Effector CD4-positive, alpha-beta T cell (primary cell): ENCODE data around the gene LEKR1.
A peak's percentile ranks its signal among the peaks of the same experiment; 100 is the strongest.
"Not testable (repeated sequence)": the region's sequence is repeated elsewhere in the genome, so short reads cannot be mapped to it uniquely, and the experiment has no call there.

Source experiments
- DNase-seq: peaks from one replicate; pipeline ENCODE4 v3.0.0-alpha.2; 2020
- total RNA-seq: gene quantifications from one replicate; lab custom pipeline; 2026; lab: John Stamatoyannopoulos, UW

LEKR1 gene
- total RNA-seq: 2.3 reads per million, percentile 5 among the genes with 10 or more reads in this experiment

- peak; percentile 46 for DNase-seq
Measured at GRCh38 chr3:156826144-156826895, at the start of gene LEKR1. Gene LEKR1 (plus strand): TSS chr3:156826353. CDS start chr3:156829330, 2,977 bp downstream.

DNA sequence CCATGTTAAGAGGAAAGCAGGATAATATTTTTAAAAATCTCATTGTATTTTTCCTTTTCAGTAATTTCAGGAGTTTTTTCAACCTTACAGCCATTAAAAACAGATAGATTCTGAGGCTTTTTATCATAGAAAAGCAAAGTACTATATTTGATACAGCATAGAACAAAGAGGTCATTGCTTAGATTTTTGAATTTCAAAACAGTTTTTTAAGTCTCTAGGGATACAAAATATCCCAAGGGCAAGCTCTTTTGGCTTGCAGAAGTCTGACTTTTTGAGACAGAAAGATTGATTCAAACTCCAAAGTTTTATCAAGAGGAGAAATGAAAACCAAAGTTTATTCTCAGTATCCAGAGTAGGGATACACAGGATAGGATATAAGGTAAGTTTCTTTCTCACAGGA, 49.3 kb upstream of the LEKR1 start:
- DNase-seq: no peak

DNA sequence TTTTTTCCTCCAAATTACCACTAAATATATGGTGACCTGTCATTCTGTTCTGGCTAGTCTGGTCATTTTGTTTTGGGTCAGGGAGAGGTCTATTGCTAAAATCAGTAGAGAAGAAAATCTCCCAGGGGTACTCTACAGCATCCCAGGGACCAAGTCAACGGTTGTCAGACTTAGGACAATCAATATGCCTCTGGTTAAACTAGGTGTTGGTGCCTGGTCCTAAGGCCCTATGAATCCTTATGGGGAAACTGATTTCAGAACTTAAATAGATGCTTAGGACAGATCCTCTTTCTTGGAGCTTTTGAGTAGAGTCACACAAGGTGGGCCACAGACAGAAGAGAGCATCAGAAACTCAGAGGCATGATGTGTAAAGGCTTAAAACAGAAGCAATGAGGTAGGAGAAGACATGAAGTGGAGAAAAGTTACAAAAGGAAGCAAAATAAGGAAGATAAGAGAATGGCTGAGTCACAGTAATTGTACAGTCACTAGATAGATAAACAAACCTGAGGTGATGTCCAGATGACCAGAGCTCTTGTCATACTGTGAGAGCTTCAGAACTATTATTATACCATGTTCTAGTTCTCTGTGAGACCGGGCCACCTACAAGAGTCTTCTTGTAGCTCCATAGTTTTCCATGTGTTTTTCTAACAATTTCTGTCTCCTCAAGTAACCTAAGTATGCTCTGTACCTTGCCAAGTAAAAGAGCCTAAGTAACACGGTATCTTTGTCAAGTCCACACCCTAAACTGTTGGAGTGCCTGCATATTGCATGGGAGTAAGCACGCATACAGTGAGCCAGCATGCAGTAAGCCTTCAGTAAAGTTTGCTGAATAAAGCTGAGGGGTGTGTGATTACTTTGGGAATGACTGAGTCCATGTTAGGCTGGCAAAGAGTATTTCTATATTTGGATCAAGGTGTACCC, 44.6 kb upstream of the LEKR1 start:
- DNase-seq: no peak

GRCh38 chr3:156782319-156782718, 43.8 kb upstream of the LEKR1 start:
- DNase-seq: no peak

GRCh38 chr3:156782921-156783320, 43.2 kb upstream of the LEKR1 start:
- DNase-seq: no peak

- DNase-seq: no peak
Measured at GRCh38 chr3:156787001-156787400, 39.2 kb upstream of the LEKR1 start.

GRCh38 chr3:156787926-156788663, 38.1 kb upstream of the LEKR1 start:
- DNase-seq: no peak

DNA sequence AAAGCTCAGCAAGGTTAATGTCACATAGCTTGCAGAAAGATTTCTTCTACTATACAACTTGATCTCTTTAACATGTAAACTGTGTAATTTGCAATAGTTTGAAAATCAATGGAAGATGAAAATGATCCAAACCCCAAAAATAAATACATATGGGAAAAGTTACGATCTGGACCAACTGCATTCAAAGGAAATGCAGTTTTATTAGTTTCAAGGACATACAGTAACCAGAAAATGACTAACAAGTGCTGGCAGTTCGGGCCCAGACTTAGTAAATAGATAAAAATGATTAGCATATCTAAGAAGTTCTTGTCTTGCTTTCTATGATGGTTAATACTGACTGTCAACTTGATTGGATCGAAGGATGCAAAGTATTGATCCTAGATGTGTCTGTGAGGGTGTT, 37.3 kb upstream of the LEKR1 start:
- no peak for DNase-seq

GRCh38 chr3:156790156-156790555, 36.0 kb upstream of the LEKR1 start:
- DNase-seq: no peak

- no peak for DNase-seq
Measured at GRCh38 chr3:156792114-156792513, 34.0 kb upstream of the LEKR1 start.

GRCh38 chr3:156792536-156792935, 33.6 kb upstream of the LEKR1 start:
- DNase-seq: no peak

- no peak for DNase-seq
Measured at GRCh38 chr3:156792945-156793344, 33.2 kb upstream of the LEKR1 start.

DNA sequence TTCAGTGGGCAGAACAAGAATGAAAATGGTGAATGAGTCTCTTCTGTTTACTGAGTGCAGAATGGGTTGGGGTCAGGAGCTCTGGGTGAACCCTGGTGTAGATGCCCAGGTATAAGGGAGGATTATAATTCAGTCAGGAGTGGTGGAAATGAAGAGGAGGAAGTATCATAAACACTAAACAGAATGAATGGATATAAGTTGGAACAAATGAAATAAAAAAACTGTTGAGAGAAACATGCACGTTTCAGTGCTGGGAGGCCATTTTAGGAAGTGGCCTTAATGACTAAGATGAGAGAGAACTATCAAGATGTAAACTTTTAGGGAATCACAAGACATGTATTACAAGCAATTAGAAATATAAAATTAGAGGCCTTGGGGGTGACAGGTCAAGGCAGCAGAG, 32.8 kb upstream of the LEKR1 start:
- DNase-seq: no peak

DNA sequence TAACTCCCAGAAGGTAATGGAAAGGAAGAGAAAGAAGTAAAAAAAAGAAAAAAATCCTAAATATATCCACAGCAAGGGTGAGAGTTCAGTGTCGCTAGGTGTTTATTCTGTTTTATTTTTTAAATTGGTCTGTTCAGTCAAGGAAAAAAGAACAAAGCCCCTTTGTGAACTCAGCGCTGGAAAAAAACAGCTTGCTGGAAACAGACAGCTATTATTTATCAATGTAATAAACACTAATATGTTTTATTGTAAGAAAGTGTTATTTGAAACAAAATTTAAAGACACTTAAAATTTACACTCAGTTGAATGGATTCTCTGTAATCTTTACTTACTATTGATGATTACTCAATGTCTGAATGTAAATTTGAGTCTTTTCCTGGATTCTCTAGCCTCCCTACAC, 32.3 kb upstream of the LEKR1 start:
- DNase-seq: no peak

DNA sequence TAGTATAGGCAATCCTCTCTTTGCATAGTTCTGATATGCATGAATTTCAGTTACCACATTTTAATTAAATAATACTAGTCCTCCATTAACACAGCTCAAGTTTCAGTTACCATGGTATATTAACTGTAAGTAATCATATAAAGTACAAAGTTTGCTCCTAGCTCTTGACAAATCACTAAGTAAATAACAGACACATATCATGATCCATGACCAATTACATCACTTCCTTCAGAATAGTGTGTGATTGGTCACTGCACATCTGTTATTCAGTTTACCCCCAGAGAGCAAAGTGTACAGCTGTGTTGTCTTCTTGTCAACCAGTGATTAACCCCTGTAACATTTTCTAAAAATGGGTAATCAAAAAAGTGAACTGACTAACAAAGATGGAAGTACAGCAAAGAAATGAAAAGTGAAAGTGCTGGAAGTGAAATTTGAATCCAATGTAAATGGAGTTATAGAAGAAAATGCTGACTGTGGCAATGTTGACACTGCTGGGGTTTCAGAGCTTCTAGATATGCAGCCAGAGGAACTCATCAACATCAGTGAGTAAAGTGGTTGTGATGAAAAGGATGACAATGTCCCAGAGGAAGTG, 30.2 kb upstream of the LEKR1 start:
- DNase-seq: no peak

DNA sequence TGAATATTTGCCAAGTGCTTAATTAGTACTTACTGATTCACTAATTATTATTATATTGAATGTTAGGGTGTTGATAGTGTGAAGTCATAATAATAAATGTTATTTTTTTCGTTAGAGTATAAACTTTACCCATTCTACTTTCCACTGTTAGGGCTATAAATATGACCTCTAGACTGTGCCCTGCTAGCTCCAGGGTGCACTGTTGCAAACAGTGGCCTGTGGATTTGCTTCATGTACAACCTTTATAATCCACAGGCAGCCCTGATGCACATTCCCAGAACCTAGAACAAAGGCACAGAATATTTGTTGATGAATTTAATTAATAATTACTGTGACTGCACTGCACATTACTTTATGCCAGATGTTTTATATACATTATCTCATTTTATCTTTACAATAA, 28.8 kb upstream of the LEKR1 start:
- no peak for DNase-seq

GRCh38 chr3:156800287-156800686, 25.9 kb upstream of the LEKR1 start:
- not testable (repeated sequence) for DNase-seq

- DNase-seq: no peak
Measured at GRCh38 chr3:156801746-156802145, 24.4 kb upstream of the LEKR1 start.

DNA sequence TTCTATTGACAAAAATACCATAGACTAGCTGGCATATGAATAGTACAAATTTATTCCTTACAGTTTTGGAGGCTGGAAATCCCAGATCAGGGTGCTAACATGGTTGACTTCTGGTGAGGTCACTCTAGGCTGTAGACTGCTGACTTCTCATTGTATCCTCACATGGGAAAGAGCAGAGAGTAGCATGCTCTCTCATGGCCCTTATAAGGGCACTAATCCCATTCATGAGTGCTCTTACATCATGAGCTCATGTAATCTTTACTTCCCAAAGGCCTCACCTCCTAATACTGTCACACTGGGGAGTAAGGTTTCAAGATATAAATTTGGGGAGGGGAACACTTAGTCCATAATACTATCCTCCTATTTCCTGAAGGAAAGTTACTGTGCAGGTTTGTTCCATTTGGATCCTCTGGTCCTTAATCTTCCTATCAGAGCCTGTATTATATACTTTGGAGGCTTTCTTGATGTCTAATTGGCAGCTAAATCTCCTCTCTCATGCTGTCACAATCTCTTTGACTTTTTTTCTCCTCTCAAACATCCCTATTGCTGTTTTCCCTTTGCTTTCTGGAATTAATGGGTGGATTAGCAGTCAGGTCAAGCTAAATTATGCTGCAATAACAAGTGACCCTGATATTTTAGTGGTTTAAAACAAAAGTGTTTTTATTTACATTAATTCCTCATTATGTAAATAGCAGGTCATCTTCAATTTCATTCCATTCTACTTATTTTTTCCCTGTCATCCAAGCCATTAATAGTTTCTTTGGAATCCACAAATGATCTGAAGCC, 23.1 kb upstream of the LEKR1 start:
- no peak for DNase-seq

GRCh38 chr3:156803952-156804741, 22.0 kb upstream of the LEKR1 start:
- DNase-seq: no peak

GRCh38 chr3:156806698-156807097, 19.5 kb upstream of the LEKR1 start:
- no peak for DNase-seq
